PFSK-1 (cell line): ENCODE results near the gene MFN2.

ENCODE experiments used
- FOXP2 ChIP-seq: optimal IDR thresholded peaks from 2 replicates; pipeline ENCODE3; 2011; ENCODE audit warnings: borderline replicate concordance, control low read depth, inconsistent platforms; ENCODE audit not compliant: insufficient read depth; ENCODE audit errors: extremely low read length, extremely low read depth
- POLR2AphosphoS5 ChIP-seq: IDR thresholded peaks from 2 replicates; pipeline ENCODE4 v1.6.1; 2012; ENCODE audit warnings: low read depth, mild to moderate bottlenecking, control low read depth, low read length, moderate library complexity
- REST ChIP-seq, 2 experiments: IDR thresholded peaks; 2 replicates each; pipeline versions ENCODE4 v1.6.1 to v1.8.0; 2011 to 2012; ENCODE audit warnings: low read depth in 2 of 2, low read length in 2 of 2, control low read depth in 1 of 2, inconsistent platforms in 1 of 2, mild to moderate bottlenecking in 1 of 2, moderate library complexity in 1 of 2; ENCODE audit not compliant: insufficient read depth in 1 of 2
- SIN3A ChIP-seq: IDR thresholded peaks from 2 replicates; pipeline ENCODE4 v1.6.1; 2012; ENCODE audit warnings: mild to moderate bottlenecking, low read length, moderate library complexity, borderline replicate concordance; ENCODE audit not compliant: insufficient read depth
- TAF1 ChIP-seq: IDR thresholded peaks from 2 replicates; pipeline ENCODE4 v1.6.1; 2012; ENCODE audit warnings: low read length, control low read depth, borderline replicate concordance; ENCODE audit not compliant: insufficient read depth

- TF ChIP-seq POLR2AphosphoS5 (no peak), REST (IDR thresholded peaks at IDR 0.05; ENCODE audit: insufficient read depth in 1 of 2, low read depth in 2 of 2, low read length in 2 of 2) (no peak), TAF1 (no peak), SIN3A (no peak), FOXP2 (no peak)
These were observed 35.9 kb downstream of the MFN2 start for GRCh38 chr1:12016182-12016581.
